Uterus (tissue), 4 donors: ENCODE measurements around the gene DEPDC1. TPM values are rescaled to one million over a fixed set of nuclear protein-coding genes. Genes with fewer than 3 reads are reported as not detected.

Experiments used
- DNase-seq, 2 donors: peaks; one replicate each; pipeline ENCODE4 v3.0.0-alpha.2; 2019 to 2020
- H3K27ac ChIP-seq, 2 donors: fragments of 200-600 bp; sonication (generic); 1 replicate in 1 of 2; 2 replicates in 1 of 2; pipeline ENCODE4 v1.5.1; 2016 to 2018
- H3K27me3 ChIP-seq, 2 donors: fragments of 200-600 bp; sonication (generic); one replicate each; pipeline ENCODE4 v1.5.1; 2018 to 2019; ENCODE audit warnings: control low read depth in 1 of 2
- H3K36me3 ChIP-seq, 2 donors: fragments of 200-600 bp; sonication (generic); one replicate each; pipeline ENCODE4 v1.5.1; 2019; ENCODE audit warnings: control low read depth in 1 of 2
- H3K4me1 ChIP-seq, 2 donors: fragments of 200-600 bp; sonication (generic); one replicate each; pipeline ENCODE4 v1.5.1; 2018 to 2019; ENCODE audit warnings: control low read depth in 1 of 2
- H3K4me3 ChIP-seq, 2 donors: fragments of 200-600 bp; sonication (generic); 1 replicate in 1 of 2; 2 replicates in 1 of 2; pipeline ENCODE4 v1.5.1; 2018 to 2019; ENCODE audit warnings: mild to moderate bottlenecking in 1 of 2
- H3K9me3 ChIP-seq, 2 donors: fragments of 200-600 bp; sonication (generic); one replicate each; pipeline ENCODE4 v1.5.1; 2019; ENCODE audit warnings: control low read depth in 1 of 2
- POLR2A ChIP-seq, 2 donors: fragments of 450-650 bp; IDR thresholded peaks; one replicate each; pipeline ENCODE4 v1.6.1; 2016; ENCODE audit warnings: antibody characterized with exemption in 2 of 2, mild to moderate bottlenecking in 1 of 2, moderate library complexity in 1 of 2
- intact Hi-C: fragments of 100-400 bp; cut with DNase I; formaldehyde crosslinking; loops from one replicate; pipeline ENCODE4 v1.15.1; 2023; ENCODE audit warnings: low total_unique reads
- total RNA-seq, 4 donors: library from RNA; depleted of rRNA in 3 of 4; stranded (reverse); fragments of >200 nt in 3 of 4; gene quantifications; one replicate each; pipeline versions ENCODE4 v1.1.0 to v1.2.4, GENCODE V29; 2014 to 2023
- TF ChIP-seq, protein P1 (sequence below), 4 experiments: fragments of 200-600 bp in 2 of 4; fragments of 450-650 bp in 2 of 4; sonication (generic) in 2 of 4; IDR thresholded peaks; one replicate each; pipeline ENCODE4 v1.5.1; 2016 to 2019; ENCODE audit warnings: antibody characterized with exemption in 4 of 4, mild to moderate bottlenecking in 2 of 4, moderate library complexity in 1 of 4
- donor health status: DM: yes; HTN: yes; CAD: no.

DEPDC1 gene
- total RNA-seq, 4 donors from 2014 or later, result under 0.01 to 18.1 (median 2.9) TPM

DNA sequence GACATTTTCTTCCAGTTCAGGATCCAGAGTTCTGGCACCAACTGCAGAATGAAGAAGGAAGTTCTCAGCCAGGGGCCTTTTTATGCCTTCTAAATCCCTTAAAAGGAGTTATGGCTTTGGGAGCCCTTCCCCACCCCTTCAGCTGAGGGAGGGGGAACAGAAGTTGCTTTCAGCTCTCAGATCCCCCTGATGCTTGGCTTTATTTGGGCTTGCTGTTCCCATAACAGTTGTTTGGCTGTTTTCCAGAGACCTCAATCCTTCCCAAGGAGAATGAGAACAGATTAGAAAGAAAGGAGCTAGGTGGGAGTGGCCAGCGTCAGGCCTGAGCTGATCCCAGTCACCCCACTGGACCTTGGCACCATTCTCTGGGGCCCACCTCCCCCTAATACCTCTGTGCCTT, 47.0 kb downstream of the DEPDC1 start, which contains the start of gene RPE65:
RPE65 (minus strand) TSS at position 54 of the 400 bp plus-strand sequence; CDS start at position 5, 49 bp downstream.
- intact Hi-C loops, result no loop called here
- no peaks in the 10 kb centered on the region for H3K27me3 ChIP-seq
- no peak for DNase-seq
- H3K27ac ChIP-seq, result no peak within 1 kb of the TSS
- no peak within 1 kb of the TSS for H3K4me3 ChIP-seq
- no peaks in the 10 kb centered on the region for H3K9me3 ChIP-seq
- no peaks in the 10 kb centered on the region for H3K4me1 ChIP-seq
- TF ChIP-seq, protein P1, sequence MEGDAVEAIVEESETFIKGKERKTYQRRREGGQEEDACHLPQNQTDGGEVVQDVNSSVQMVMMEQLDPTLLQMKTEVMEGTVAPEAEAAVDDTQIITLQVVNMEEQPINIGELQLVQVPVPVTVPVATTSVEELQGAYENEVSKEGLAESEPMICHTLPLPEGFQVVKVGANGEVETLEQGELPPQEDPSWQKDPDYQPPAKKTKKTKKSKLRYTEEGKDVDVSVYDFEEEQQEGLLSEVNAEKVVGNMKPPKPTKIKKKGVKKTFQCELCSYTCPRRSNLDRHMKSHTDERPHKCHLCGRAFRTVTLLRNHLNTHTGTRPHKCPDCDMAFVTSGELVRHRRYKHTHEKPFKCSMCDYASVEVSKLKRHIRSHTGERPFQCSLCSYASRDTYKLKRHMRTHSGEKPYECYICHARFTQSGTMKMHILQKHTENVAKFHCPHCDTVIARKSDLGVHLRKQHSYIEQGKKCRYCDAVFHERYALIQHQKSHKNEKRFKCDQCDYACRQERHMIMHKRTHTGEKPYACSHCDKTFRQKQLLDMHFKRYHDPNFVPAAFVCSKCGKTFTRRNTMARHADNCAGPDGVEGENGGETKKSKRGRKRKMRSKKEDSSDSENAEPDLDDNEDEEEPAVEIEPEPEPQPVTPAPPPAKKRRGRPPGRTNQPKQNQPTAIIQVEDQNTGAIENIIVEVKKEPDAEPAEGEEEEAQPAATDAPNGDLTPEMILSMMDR (IDR thresholded peaks at IDR 0.05), result no peak
- no peak for TF ChIP-seq POLR2A (IDR thresholded peaks at IDR 0.05)
- H3K36me3 ChIP-seq, result no peaks in the 10 kb centered on the region

DNA sequence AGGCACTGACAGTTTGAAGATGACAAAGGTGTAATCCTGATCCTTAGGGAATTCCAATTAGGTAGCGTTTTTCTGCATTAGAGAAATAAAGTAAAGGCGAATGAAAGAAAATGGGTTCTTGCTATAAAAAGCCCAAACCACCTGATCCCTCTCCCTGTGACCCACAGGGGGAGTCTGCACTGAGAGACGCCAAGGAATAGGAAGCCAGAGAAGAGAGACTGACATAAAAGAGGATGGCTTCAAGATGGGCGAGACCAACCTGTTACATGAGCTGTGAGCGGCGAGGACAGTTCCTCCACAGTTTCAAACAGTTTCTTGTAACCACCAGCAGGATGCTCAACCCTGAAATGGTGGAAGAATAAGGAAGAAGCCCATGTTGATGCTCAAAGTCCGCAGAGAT, 48.5 kb downstream of the DEPDC1 start:
- no peak overlapping the region for H3K4me3 ChIP-seq
- no peaks in the 10 kb centered on the region for H3K36me3 ChIP-seq
- H3K27me3 ChIP-seq, result no peaks in the 10 kb centered on the region
- H3K4me1 ChIP-seq, result no peaks in the 10 kb centered on the region
- DNase-seq, result no peak
- no peak for TF ChIP-seq POLR2A (IDR thresholded peaks at IDR 0.05)
- TF ChIP-seq, protein P1 (IDR thresholded peaks at IDR 0.05), result no peak
- no peak overlapping the region for H3K27ac ChIP-seq
- intact Hi-C loops, result no loop called here
- H3K9me3 ChIP-seq, result no peaks in the 10 kb centered on the region

DNA sequence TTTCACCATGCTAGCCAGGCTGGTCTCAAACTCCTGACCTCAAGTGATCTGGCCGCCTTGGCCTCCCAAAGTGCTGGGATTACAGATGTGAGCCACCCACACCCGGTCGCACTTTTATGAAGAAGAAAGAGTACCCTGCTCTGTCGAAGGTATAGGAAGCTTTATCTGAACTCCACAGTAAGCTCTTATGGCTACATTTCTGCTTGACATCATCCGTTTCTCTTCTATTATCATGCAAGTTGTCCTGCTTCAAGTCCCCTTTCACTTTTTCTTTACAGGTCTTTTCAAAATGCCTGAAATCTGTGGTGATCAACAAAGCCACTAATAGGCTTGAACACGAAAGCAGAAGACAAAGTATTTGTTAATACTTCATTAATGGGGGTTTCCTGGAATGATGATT, 51.2 kb downstream of the DEPDC1 start:
- Histone ChIP-seq H3K4me3 (no peak overlapping the region), H3K4me1 (no peaks in the 10 kb centered on the region), H3K27ac (no peak overlapping the region), H3K27me3 (no peaks in the 10 kb centered on the region), H3K36me3 (no peaks in the 10 kb centered on the region), H3K9me3 (no peaks in the 10 kb centered on the region)
- TF ChIP-seq POLR2A (IDR thresholded peaks at IDR 0.05), result no peak
- TF ChIP-seq, protein P1 (IDR thresholded peaks at IDR 0.05), result no peak
- no peak for DNase-seq
- intact Hi-C loops, result no loop called here

DNA sequence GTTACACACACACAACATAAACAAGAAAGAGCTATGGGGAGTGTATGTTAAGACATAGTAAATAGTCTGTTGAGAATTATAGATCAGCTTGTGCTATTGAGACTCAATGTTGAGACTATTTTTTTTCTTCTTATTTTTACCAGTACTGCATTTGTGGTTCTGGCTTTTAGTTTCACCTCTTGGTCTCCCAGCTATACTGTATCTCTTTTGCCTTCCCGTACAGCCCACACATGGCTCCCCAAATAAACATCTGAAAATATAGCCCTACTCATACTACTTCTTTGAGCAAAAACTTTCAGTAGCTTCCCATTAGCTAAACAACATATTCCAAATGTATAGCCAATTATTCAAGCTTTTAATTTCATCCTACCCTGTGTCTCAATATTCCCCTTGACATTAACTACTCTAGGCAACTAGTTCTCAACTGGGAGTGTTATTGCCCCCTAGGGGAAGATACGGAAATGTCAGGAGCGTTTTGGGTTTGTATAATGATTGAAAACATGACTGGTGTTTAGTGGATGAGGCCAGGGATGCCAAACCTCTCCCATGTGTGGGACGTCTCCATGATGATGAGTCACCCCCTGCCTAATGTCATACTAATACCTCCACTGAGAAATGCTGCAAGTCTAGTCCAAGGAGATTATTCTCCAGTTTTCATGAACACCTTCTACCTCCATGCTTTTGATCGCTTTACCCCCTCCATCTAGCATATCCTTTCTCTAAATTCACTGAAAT, 53.9 kb downstream of the DEPDC1 start:
- H3K27ac ChIP-seq, result no peak overlapping the region
- no peak for TF ChIP-seq POLR2A (IDR thresholded peaks at IDR 0.05)
- TF ChIP-seq, protein P1 (IDR thresholded peaks at IDR 0.05), result peak in 1 of 4 experiments; percentile 18
- H3K36me3 ChIP-seq, result no peaks in the 10 kb centered on the region
- H3K27me3 ChIP-seq, result no peaks in the 10 kb centered on the region
- intact Hi-C loops, result no loop called here
- no peaks in the 10 kb centered on the region for H3K9me3 ChIP-seq
- no peak overlapping the region for H3K4me3 ChIP-seq
- no peaks in the 10 kb centered on the region for H3K4me1 ChIP-seq
- no peak for DNase-seq

DNA sequence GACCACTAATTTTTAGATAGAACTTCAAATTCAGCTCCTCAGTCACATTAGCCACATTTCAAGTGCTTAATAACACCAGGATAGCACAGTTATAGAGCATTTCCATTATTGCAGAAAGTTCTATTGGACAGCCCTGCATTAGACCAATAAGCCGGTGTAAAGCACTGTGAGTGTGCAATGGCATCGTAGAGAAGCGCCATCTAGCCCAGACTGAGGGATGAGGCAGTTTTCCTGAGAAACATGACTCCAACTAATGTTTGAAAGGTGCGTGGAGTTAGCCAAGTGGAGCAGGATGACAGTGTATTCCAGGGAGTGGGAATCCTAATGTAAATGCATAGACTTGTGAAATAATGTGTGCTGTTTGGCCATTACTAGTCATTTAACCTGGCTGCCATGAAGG, 54.9 kb downstream of the DEPDC1 start:
- TF ChIP-seq, protein P1 (IDR thresholded peaks at IDR 0.05), result no peak
- no peak for TF ChIP-seq POLR2A (IDR thresholded peaks at IDR 0.05)
- no peaks in the 10 kb centered on the region for H3K9me3 ChIP-seq
- H3K4me3 ChIP-seq, result no peak overlapping the region
- intact Hi-C loops, result no loop called here
- H3K27me3 ChIP-seq, result no peaks in the 10 kb centered on the region
- no peaks in the 10 kb centered on the region for H3K4me1 ChIP-seq
- no peak for DNase-seq
- no peaks in the 10 kb centered on the region for H3K36me3 ChIP-seq
- H3K27ac ChIP-seq, result no peak overlapping the region
